DMS 273 (cell line): ENCODE measurements around the gene CTSF.
"Not testable (repeated sequence)": the region's sequence is repeated elsewhere in the genome, so short reads cannot be mapped to it uniquely, and the experiment has no call there.

Source experiments
- DNase-seq: peaks from one replicate; lab custom pipeline; 2025; ENCODE audit not compliant: unreplicated experiment; lab: John Stamatoyannopoulos, UW

The CTSF gene

GRCh38 chr11:66589996-66590675, 21.7 kb upstream of the CTSF start:
- no peak for DNase-seq

GRCh38 chr11:66589315-66589714, 20.9 kb upstream of the CTSF start:
- DNase-seq = not testable (repeated sequence)

- DNase-seq = no peak
Measured at GRCh38 chr11:66586136-66586535, 17.7 kb upstream of the CTSF start.

- not testable (repeated sequence) for DNase-seq
Measured at GRCh38 chr11:66585447-66585846, 17.0 kb upstream of the CTSF start.

GRCh38 chr11:66582565-66583147, 14.2 kb upstream of the CTSF start:
- not testable (repeated sequence) for DNase-seq

GRCh38 chr11:66581261-66581660, 12.9 kb upstream of the CTSF start:
- DNase-seq = no peak

GRCh38 chr11:66580803-66581202, 12.4 kb upstream of the CTSF start:
- no peak for DNase-seq

GRCh38 chr11:66579017-66579606, 10.7 kb upstream of the CTSF start:
- DNase-seq = peak; percentile 78

- no peak for DNase-seq
Measured at GRCh38 chr11:66570850-66571180, 2.4 kb upstream of the CTSF start.

GRCh38 chr11:66570079-66570849, 1.9 kb upstream of the CTSF start:
- no peak for DNase-seq

- DNase-seq = no peak
Measured at GRCh38 chr11:66569076-66569475, 670 bp upstream of the CTSF start.

GRCh38 chr11:66567787-66568123, 651 bp downstream of the CTSF start:
- DNase-seq = no peak

GRCh38 chr11:66566221-66566620, 2.2 kb downstream of the CTSF start:
- DNase-seq = no peak

GRCh38 chr11:66564984-66565383, 3.4 kb downstream of the CTSF start:
- no peak for DNase-seq

- no peak for DNase-seq
Measured at GRCh38 chr11:66564538-66564937, 3.9 kb downstream of the CTSF start.

- no peak for DNase-seq
Measured at GRCh38 chr11:66563832-66564231, 4.6 kb downstream of the CTSF start.

GRCh38 chr11:66562907-66563583, 5.4 kb downstream of the CTSF start:
- no peak for DNase-seq

- no peak for DNase-seq
Measured at GRCh38 chr11:66562275-66562674, 6.1 kb downstream of the CTSF start.

GRCh38 chr11:66561975-66562248, 6.5 kb downstream of the CTSF start:
- DNase-seq = no peak

GRCh38 chr11:66561178-66561974, 7.0 kb downstream of the CTSF start:
- DNase-seq = peak; percentile 78
